Measurements from ENCODE around the gene PYGO2.

DNA sequence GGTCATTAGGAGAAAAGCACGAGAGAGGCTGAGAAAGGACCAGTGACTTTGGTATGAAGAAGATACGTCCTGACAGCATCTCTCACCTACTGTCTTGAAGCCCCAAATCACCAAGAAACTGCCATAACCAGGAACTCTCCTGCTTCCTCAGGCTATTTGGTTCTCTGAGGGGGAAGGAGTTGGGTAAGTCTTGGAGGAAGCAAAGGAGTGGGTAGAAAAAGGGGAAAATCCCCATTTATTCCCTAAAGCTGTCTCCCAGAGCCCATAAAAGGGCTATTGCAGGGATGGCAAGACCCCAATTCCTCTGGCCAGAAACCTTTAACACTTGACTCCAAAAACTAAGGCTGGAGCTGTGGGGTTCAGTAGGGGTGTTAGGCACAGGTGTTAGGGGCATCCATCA, 3.5 kb downstream of the PYGO2 start:
- TF ChIP-seq, protein P1, sequence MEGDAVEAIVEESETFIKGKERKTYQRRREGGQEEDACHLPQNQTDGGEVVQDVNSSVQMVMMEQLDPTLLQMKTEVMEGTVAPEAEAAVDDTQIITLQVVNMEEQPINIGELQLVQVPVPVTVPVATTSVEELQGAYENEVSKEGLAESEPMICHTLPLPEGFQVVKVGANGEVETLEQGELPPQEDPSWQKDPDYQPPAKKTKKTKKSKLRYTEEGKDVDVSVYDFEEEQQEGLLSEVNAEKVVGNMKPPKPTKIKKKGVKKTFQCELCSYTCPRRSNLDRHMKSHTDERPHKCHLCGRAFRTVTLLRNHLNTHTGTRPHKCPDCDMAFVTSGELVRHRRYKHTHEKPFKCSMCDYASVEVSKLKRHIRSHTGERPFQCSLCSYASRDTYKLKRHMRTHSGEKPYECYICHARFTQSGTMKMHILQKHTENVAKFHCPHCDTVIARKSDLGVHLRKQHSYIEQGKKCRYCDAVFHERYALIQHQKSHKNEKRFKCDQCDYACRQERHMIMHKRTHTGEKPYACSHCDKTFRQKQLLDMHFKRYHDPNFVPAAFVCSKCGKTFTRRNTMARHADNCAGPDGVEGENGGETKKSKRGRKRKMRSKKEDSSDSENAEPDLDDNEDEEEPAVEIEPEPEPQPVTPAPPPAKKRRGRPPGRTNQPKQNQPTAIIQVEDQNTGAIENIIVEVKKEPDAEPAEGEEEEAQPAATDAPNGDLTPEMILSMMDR (IDR thresholded peaks at IDR 0.05): no peak
- TF ChIP-seq POLR2AphosphoS5 (IDR thresholded peaks at IDR 0.05): no peak

Measured in esophagus muscularis mucosa (tissue), 3 donors.